Measurements from ENCODE around the gene RPGR. TPM values are rescaled to one million over a fixed set of nuclear protein-coding genes. Genes with fewer than 3 reads are reported as not detected.

Gene RPGR
- polyA plus RNA-seq, 4 donors = 2.9 to 15.7 (median 10.0) TPM

- peak; percentile 72 to 85 for DNase-seq
- Histone ChIP-seq H3K9me3 (ENCODE audit: control insufficient read depth in 2 of 2, insufficient read depth in 1 of 2, low read depth in 1 of 2, low read length in 1 of 2) (peaks cover 0 to 2% of the 10 kb centered on the region in 2 donors), H3K27me3 (ENCODE audit: control insufficient read depth in 3 of 3, insufficient read depth in 3 of 3, low read length in 3 of 3) (no peaks in the 10 kb centered on the region), H3K4me3 (ENCODE audit: low read depth in 1 of 3, low read length in 3 of 3) (no peak overlapping the region), H3K4me1 (ENCODE audit: control insufficient read depth in 3 of 3, insufficient read depth in 2 of 3, low read depth in 1 of 3, low read length in 2 of 3) (peaks cover 0 to 35% (median 0%) of the 10 kb centered on the region in 3 donors), H3K27ac (ENCODE audit: low read depth in 1 of 3, low read length in 2 of 3) (peak overlapping the region in 2 of 3 donors; percentile 58 to 84), H3K36me3 (ENCODE audit: control insufficient read depth in 3 of 3, insufficient read depth in 2 of 3, low read depth in 1 of 3, low read length in 3 of 3) (no peaks in the 10 kb centered on the region)
- no peak for FAIRE-seq
- WGBS, 3 donors = 22 to 38% (median 30%) methylated on average over 5 of the region's 5 CpGs
Measured at GRCh38 chrX:38336538-38337240, 9.4 kb upstream of the RPGR start.

- H3K4me1 ChIP-seq (ENCODE audit: control insufficient read depth in 3 of 3, insufficient read depth in 2 of 3, low read depth in 1 of 3, low read length in 2 of 3) = peaks cover 0 to 32% (median 0%) of the 10 kb centered on the region in 3 donors
- no peak for FAIRE-seq
- no peak overlapping the region for H3K4me3 ChIP-seq (ENCODE audit: low read depth in 1 of 3, low read length in 3 of 3)
Measured at GRCh38 chrX:38335382-38335781, 8.1 kb upstream of the RPGR start.

GRCh38 chrX:38332505-38332904, 5.2 kb upstream of the RPGR start:
- Histone ChIP-seq H3K9me3 (ENCODE audit: control insufficient read depth in 2 of 2, insufficient read depth in 1 of 2, low read depth in 1 of 2, low read length in 1 of 2) (no peaks in the 10 kb centered on the region), H3K27me3 (ENCODE audit: control insufficient read depth in 3 of 3, insufficient read depth in 3 of 3, low read length in 3 of 3) (no peaks in the 10 kb centered on the region), H3K36me3 (ENCODE audit: control insufficient read depth in 3 of 3, insufficient read depth in 2 of 3, low read depth in 1 of 3, low read length in 3 of 3) (no peaks in the 10 kb centered on the region), H3K27ac (ENCODE audit: low read depth in 1 of 3, low read length in 2 of 3) (no peak overlapping the region), H3K4me3 (ENCODE audit: low read depth in 1 of 3, low read length in 3 of 3) (no peak overlapping the region), H3K4me1 (ENCODE audit: control insufficient read depth in 3 of 3, insufficient read depth in 2 of 3, low read depth in 1 of 3, low read length in 2 of 3) (peaks cover 0 to 24% (median 0%) of the 10 kb centered on the region in 3 donors)
- no peak for FAIRE-seq
- no peak for DNase-seq

More at GRCh38 chrX:38335382-38335781, 8.1 kb upstream of the RPGR start:
- DNase-seq = peak; percentile 28 to 52
- no peaks in the 10 kb centered on the region for H3K36me3 ChIP-seq (ENCODE audit: control insufficient read depth in 3 of 3, insufficient read depth in 2 of 3, low read depth in 1 of 3, low read length in 3 of 3)
- peak overlapping the region in 1 of 3 donors; percentile 84 for H3K27ac ChIP-seq (ENCODE audit: low read depth in 1 of 3, low read length in 2 of 3)
- H3K27me3 ChIP-seq (ENCODE audit: control insufficient read depth in 3 of 3, insufficient read depth in 3 of 3, low read length in 3 of 3) = no peaks in the 10 kb centered on the region
- no peaks in the 10 kb centered on the region for H3K9me3 ChIP-seq (ENCODE audit: control insufficient read depth in 2 of 2, insufficient read depth in 1 of 2, low read depth in 1 of 2, low read length in 1 of 2)

GRCh38 chrX:38327775-38328081, 419 bp upstream of the RPGR start:
- Histone ChIP-seq H3K4me3 (ENCODE audit: low read depth in 1 of 3, low read length in 3 of 3) (peak overlapping the region in 1 of 3 donors; percentile 69), H3K27ac (ENCODE audit: low read depth in 1 of 3, low read length in 2 of 3) (peak overlapping the region in 2 of 3 donors; percentile 91 to 98), H3K27me3 (ENCODE audit: control insufficient read depth in 3 of 3, insufficient read depth in 3 of 3, low read length in 3 of 3) (no peaks in the 10 kb centered on the region), H3K9me3 (ENCODE audit: control insufficient read depth in 2 of 2, insufficient read depth in 1 of 2, low read depth in 1 of 2, low read length in 1 of 2) (no peaks in the 10 kb centered on the region), H3K36me3 (ENCODE audit: control insufficient read depth in 3 of 3, insufficient read depth in 2 of 3, low read depth in 1 of 3, low read length in 3 of 3) (no peaks in the 10 kb centered on the region), H3K4me1 (ENCODE audit: control insufficient read depth in 3 of 3, insufficient read depth in 2 of 3, low read depth in 1 of 3, low read length in 2 of 3) (peaks cover 0 to 6% (median 0%) of the 10 kb centered on the region in 3 donors)
- WGBS, 3 donors = 8 to 32% (median 12%) methylated on average over 2 to 4 of the region's 4 CpGs
- no peak for FAIRE-seq
- DNase-seq = no peak

- 26 to 57% (median 56%) methylated on average over 3 of the region's 3 CpGs for WGBS, 3 donors
- no peak for FAIRE-seq
- peaks cover 0 to 6% (median 0%) of the 10 kb centered on the region in 3 donors for H3K4me1 ChIP-seq (ENCODE audit: control insufficient read depth in 3 of 3, insufficient read depth in 2 of 3, low read depth in 1 of 3, low read length in 2 of 3)
- H3K4me3 ChIP-seq (ENCODE audit: low read depth in 1 of 3, low read length in 3 of 3) = peak overlapping the region in 2 of 3 donors; percentile 69 to 73
- H3K9me3 ChIP-seq (ENCODE audit: control insufficient read depth in 2 of 2, insufficient read depth in 1 of 2, low read depth in 1 of 2, low read length in 1 of 2) = no peaks in the 10 kb centered on the region
- peaks cover 0 to 3% (median 0%) of the 10 kb centered on the region in 3 donors for H3K36me3 ChIP-seq (ENCODE audit: control insufficient read depth in 3 of 3, insufficient read depth in 2 of 3, low read depth in 1 of 3, low read length in 3 of 3)
- no peak for DNase-seq
- H3K27ac ChIP-seq (ENCODE audit: low read depth in 1 of 3, low read length in 2 of 3) = peak overlapping the region in 2 of 3 donors; percentile 91 to 98
- H3K27me3 ChIP-seq (ENCODE audit: control insufficient read depth in 3 of 3, insufficient read depth in 3 of 3, low read length in 3 of 3) = no peaks in the 10 kb centered on the region
Measured at GRCh38 chrX:38326086-38326485, 1.2 kb downstream of the RPGR start.

GRCh38 chrX:38320819-38321218, 6.5 kb downstream of the RPGR start:
- H3K36me3 ChIP-seq (ENCODE audit: control insufficient read depth in 3 of 3, insufficient read depth in 2 of 3, low read depth in 1 of 3, low read length in 3 of 3) = peaks cover 0 to 3% (median 2%) of the 10 kb centered on the region in 3 donors
- 78 to 94% (median 88%) methylated on average over 5 of the region's 5 CpGs for WGBS, 3 donors
- no peak overlapping the region for H3K27ac ChIP-seq (ENCODE audit: low read depth in 1 of 3, low read length in 2 of 3)
- H3K27me3 ChIP-seq (ENCODE audit: control insufficient read depth in 3 of 3, insufficient read depth in 3 of 3, low read length in 3 of 3) = no peaks in the 10 kb centered on the region
- no peaks in the 10 kb centered on the region for H3K4me1 ChIP-seq (ENCODE audit: control insufficient read depth in 3 of 3, insufficient read depth in 2 of 3, low read depth in 1 of 3, low read length in 2 of 3)
- no peak for DNase-seq
- no peak for FAIRE-seq
- no peak overlapping the region for H3K4me3 ChIP-seq (ENCODE audit: low read depth in 1 of 3, low read length in 3 of 3)
- H3K9me3 ChIP-seq (ENCODE audit: control insufficient read depth in 2 of 2, insufficient read depth in 1 of 2, low read depth in 1 of 2, low read length in 1 of 2) = no peaks in the 10 kb centered on the region

- FAIRE-seq = no peak
- 68 to 79% (median 71%) methylated on average over 4 of the region's 4 CpGs for WGBS, 3 donors
Measured at GRCh38 chrX:38318606-38319005, 8.7 kb downstream of the RPGR start.

GRCh38 chrX:38318196-38318595, 9.1 kb downstream of the RPGR start:
- no peak overlapping the region for H3K27ac ChIP-seq (ENCODE audit: low read depth in 1 of 3, low read length in 2 of 3)
- H3K27me3 ChIP-seq (ENCODE audit: control insufficient read depth in 3 of 3, insufficient read depth in 3 of 3, low read length in 3 of 3) = no peaks in the 10 kb centered on the region
- DNase-seq (no peak), FAIRE-seq (no peak)
- H3K36me3 ChIP-seq (ENCODE audit: control insufficient read depth in 3 of 3, insufficient read depth in 2 of 3, low read depth in 1 of 3, low read length in 3 of 3) = peaks cover 0 to 5% (median 2%) of the 10 kb centered on the region in 3 donors
- WGBS, 3 donors = 68 to 91% (median 81%) methylated on average over 3 of the region's 3 CpGs
- H3K4me3 ChIP-seq (ENCODE audit: low read depth in 1 of 3, low read length in 3 of 3) = no peak overlapping the region
- H3K4me1 ChIP-seq (ENCODE audit: control insufficient read depth in 3 of 3, insufficient read depth in 2 of 3, low read depth in 1 of 3, low read length in 2 of 3) = no peaks in the 10 kb centered on the region
- no peaks in the 10 kb centered on the region for H3K9me3 ChIP-seq (ENCODE audit: control insufficient read depth in 2 of 2, insufficient read depth in 1 of 2, low read depth in 1 of 2, low read length in 1 of 2)

More at GRCh38 chrX:38318606-38319005, 8.7 kb downstream of the RPGR start:
- Histone ChIP-seq H3K27ac (ENCODE audit: low read depth in 1 of 3, low read length in 2 of 3) (no peak overlapping the region), H3K27me3 (ENCODE audit: control insufficient read depth in 3 of 3, insufficient read depth in 3 of 3, low read length in 3 of 3) (no peaks in the 10 kb centered on the region), H3K4me1 (ENCODE audit: control insufficient read depth in 3 of 3, insufficient read depth in 2 of 3, low read depth in 1 of 3, low read length in 2 of 3) (no peaks in the 10 kb centered on the region), H3K9me3 (ENCODE audit: control insufficient read depth in 2 of 2, insufficient read depth in 1 of 2, low read depth in 1 of 2, low read length in 1 of 2) (no peaks in the 10 kb centered on the region), H3K4me3 (ENCODE audit: low read depth in 1 of 3, low read length in 3 of 3) (no peak overlapping the region), H3K36me3 (ENCODE audit: control insufficient read depth in 3 of 3, insufficient read depth in 2 of 3, low read depth in 1 of 3, low read length in 3 of 3) (peaks cover 0 to 5% (median 2%) of the 10 kb centered on the region in 3 donors)
- DNase-seq = no peak

GRCh38 chrX:38315186-38315585, 12.1 kb downstream of the RPGR start:
- Histone ChIP-seq H3K4me1 (ENCODE audit: control insufficient read depth in 3 of 3, insufficient read depth in 2 of 3, low read depth in 1 of 3, low read length in 2 of 3) (no peaks in the 10 kb centered on the region), H3K36me3 (ENCODE audit: control insufficient read depth in 3 of 3, insufficient read depth in 2 of 3, low read depth in 1 of 3, low read length in 3 of 3) (peaks cover 0 to 7% (median 2%) of the 10 kb centered on the region in 3 donors), H3K27ac (ENCODE audit: low read depth in 1 of 3, low read length in 2 of 3) (no peak overlapping the region), H3K27me3 (ENCODE audit: control insufficient read depth in 3 of 3, insufficient read depth in 3 of 3, low read length in 3 of 3) (no peaks in the 10 kb centered on the region), H3K4me3 (ENCODE audit: low read depth in 1 of 3, low read length in 3 of 3) (no peak overlapping the region), H3K9me3 (ENCODE audit: control insufficient read depth in 2 of 2, insufficient read depth in 1 of 2, low read depth in 1 of 2, low read length in 1 of 2) (no peaks in the 10 kb centered on the region)
- WGBS, 3 donors = 87 to 99% (median 98%) methylated on average over 7 of the region's 7 CpGs
- FAIRE-seq = no peak
- no peak for DNase-seq
